Memory B cell (primary cell): ENCODE measurements around the gene SDK1.

Source experiments
- ATAC-seq: fragments of 150-1000 bp; cut with Tn5 transposase; 2 replicates; pipeline ENCODE4 v1.10.0; 2021; ENCODE audit warnings: low read depth, mild to moderate bottlenecking, moderate library complexity
- DNase-seq, 2 donors: peaks; one replicate each; pipeline ENCODE4 v3.0.0; 2022; ENCODE audit warnings: low spot score in 2 of 2
- H3K27ac Mint-ChIP-seq: one replicate; pipeline ENCODE4 v1.8.0; 2022; ENCODE audit warnings: mild to moderate bottlenecking, moderate library complexity, mixed read lengths
- H3K27me3 Mint-ChIP-seq: one replicate; pipeline ENCODE4 v1.8.0; 2022; ENCODE audit warnings: mixed read lengths
- H3K36me3 Mint-ChIP-seq: one replicate; pipeline ENCODE4 v1.8.0; 2022; ENCODE audit warnings: mild to moderate bottlenecking, mixed read lengths
- H3K4me1 Mint-ChIP-seq: one replicate; pipeline ENCODE4 v1.8.0; 2022; ENCODE audit warnings: mixed read lengths
- H3K4me3 Mint-ChIP-seq: one replicate; pipeline ENCODE4 v1.8.0; 2022; ENCODE audit warnings: mild to moderate bottlenecking, moderate library complexity, mixed read lengths
- H3K9me3 Mint-ChIP-seq: one replicate; pipeline ENCODE4 v1.8.0; 2022; ENCODE audit warnings: mixed read lengths

Gene SDK1

DNA sequence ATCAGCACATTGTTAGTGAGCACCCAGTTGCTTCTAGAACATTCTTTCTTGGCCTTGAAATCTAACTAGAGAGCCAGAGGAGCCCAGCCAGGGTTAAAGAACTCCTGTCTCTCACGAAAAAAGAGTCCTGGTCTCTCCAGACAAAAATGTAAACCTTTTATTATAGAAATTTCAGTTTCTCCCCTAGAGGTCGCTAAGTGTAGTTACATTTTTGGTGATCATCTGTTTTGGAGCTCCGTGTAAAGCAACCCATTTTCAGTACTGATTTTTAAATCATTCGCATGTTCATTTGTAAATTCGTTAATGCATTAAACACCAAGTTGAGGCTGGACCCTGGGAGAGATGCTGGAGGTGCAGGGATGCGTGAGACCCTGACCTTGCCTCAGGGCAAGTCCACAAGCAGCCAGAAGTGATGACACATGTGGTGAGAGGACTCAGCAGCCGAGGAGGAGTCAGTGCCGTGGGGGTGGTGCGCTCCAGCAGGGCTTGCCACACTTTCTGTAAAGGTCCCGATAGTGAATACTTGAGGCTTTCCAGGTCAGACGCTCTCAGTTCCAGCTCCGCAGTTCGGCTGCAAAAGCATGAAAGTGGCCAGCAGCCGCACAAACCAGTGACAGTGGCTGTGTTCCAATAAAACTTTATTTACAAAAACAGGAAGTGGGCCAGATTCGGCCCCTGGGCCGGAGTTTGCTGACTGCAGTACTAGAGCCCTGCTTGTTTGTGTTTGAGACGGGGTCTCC lies 802.5 kb downstream of the SDK1 start:
- Mint-ChIP-seq H3K27me3 (peaks cover 8% of the 10 kb centered on the region), H3K27ac (no peak overlapping the region), H3K36me3 (no peaks in the 10 kb centered on the region), H3K9me3 (no peaks in the 10 kb centered on the region), H3K4me3 (no peak overlapping the region), H3K4me1 (no peaks in the 10 kb centered on the region)
- DNase-seq (no peak), ATAC-seq (no peak)

GRCh38 chr7:4107839-4108238 lies 806.8 kb downstream of the SDK1 start:
- DNase-seq = no peak
- no peak for ATAC-seq
- H3K4me3 Mint-ChIP-seq = no peak overlapping the region
- H3K27me3 Mint-ChIP-seq = peaks cover 2% of the 10 kb centered on the region
- no peaks in the 10 kb centered on the region for H3K4me1 Mint-ChIP-seq
- H3K9me3 Mint-ChIP-seq = no peaks in the 10 kb centered on the region
- H3K27ac Mint-ChIP-seq = no peak overlapping the region
- no peaks in the 10 kb centered on the region for H3K36me3 Mint-ChIP-seq

GRCh38 chr7:4108951-4109350 lies 807.9 kb downstream of the SDK1 start:
- H3K27ac Mint-ChIP-seq = no peak overlapping the region
- H3K36me3 Mint-ChIP-seq = no peaks in the 10 kb centered on the region
- H3K27me3 Mint-ChIP-seq = peaks cover 2% of the 10 kb centered on the region
- no peaks in the 10 kb centered on the region for H3K9me3 Mint-ChIP-seq
- no peaks in the 10 kb centered on the region for H3K4me1 Mint-ChIP-seq
- H3K4me3 Mint-ChIP-seq = no peak overlapping the region
- DNase-seq (no peak), ATAC-seq (no peak)

GRCh38 chr7:4109481-4110110 lies 808.5 kb downstream of the SDK1 start:
- no peak for DNase-seq
- Mint-ChIP-seq H3K4me1 (no peaks in the 10 kb centered on the region), H3K9me3 (no peaks in the 10 kb centered on the region), H3K36me3 (no peaks in the 10 kb centered on the region), H3K27ac (no peak overlapping the region), H3K4me3 (no peak overlapping the region), H3K27me3 (peaks cover 2% of the 10 kb centered on the region)
- ATAC-seq = no peak

- Mint-ChIP-seq H3K4me1 (no peaks in the 10 kb centered on the region), H3K27ac (no peak overlapping the region)
- no peak for ATAC-seq
These were observed 809.4 kb downstream of the SDK1 start for GRCh38 chr7:4110438-4110837.

GRCh38 chr7:4111166-4111565 lies 810.1 kb downstream of the SDK1 start:
- H3K4me1 Mint-ChIP-seq = no peaks in the 10 kb centered on the region
- no peaks in the 10 kb centered on the region for H3K9me3 Mint-ChIP-seq
- peaks cover 2% of the 10 kb centered on the region for H3K27me3 Mint-ChIP-seq
- H3K36me3 Mint-ChIP-seq = no peaks in the 10 kb centered on the region
- H3K27ac Mint-ChIP-seq = no peak overlapping the region
- H3K4me3 Mint-ChIP-seq = no peak overlapping the region
- DNase-seq (no peak), ATAC-seq (no peak)

More at GRCh38 chr7:4110438-4110837, 809.4 kb downstream of the SDK1 start:
- Mint-ChIP-seq H3K4me3 (no peak overlapping the region), H3K36me3 (no peaks in the 10 kb centered on the region), H3K27me3 (peaks cover 2% of the 10 kb centered on the region), H3K9me3 (no peaks in the 10 kb centered on the region)
- no peak for DNase-seq

DNA sequence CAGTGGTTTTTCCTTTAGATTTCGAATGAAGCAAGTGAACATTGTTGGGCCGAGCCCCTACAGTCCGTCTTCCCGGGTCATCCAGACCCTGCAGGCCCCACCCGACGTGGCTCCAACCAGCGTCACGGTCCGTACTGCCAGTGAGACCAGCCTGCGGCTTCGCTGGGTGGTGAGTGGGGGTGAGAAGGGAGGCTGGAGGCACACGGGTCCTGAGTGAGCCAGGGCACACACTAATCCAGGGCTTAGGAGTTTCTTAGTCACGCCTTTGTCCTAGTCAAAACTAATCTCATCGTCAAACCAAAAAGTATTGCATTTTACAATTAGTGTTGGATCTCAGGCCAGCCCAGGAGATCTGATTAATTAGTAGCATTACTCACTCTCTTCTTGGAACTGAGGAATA lies 812.2 kb downstream of the SDK1 start:
- H3K9me3 Mint-ChIP-seq = no peaks in the 10 kb centered on the region
- no peaks in the 10 kb centered on the region for H3K4me1 Mint-ChIP-seq
- ATAC-seq (no peak), DNase-seq (no peak)
- no peak overlapping the region for H3K4me3 Mint-ChIP-seq
- no peak overlapping the region for H3K27ac Mint-ChIP-seq
- no peaks in the 10 kb centered on the region for H3K36me3 Mint-ChIP-seq
- H3K27me3 Mint-ChIP-seq = no peaks in the 10 kb centered on the region

DNA sequence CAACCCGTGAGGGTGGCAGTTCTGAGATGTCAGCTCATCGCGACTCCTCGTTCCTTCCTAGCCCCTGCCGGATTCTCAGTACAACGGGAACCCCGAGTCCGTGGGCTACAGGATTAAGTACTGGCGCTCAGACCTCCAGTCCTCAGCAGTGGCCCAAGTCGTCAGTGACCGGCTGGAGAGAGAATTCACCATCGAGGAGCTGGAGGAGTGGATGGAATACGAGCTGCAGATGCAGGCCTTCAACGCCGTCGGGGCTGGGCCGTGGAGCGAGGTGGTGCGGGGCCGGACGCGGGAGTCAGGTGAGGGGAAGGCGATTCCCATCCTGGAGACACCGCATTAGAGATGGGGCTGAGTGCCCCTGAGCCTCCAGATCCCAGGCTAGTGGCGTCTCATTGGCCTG lies 812.9 kb downstream of the SDK1 start:
- Mint-ChIP-seq H3K36me3 (no peaks in the 10 kb centered on the region), H3K4me1 (no peaks in the 10 kb centered on the region), H3K27ac (no peak overlapping the region), H3K9me3 (peaks cover 3% of the 10 kb centered on the region), H3K27me3 (no peaks in the 10 kb centered on the region), H3K4me3 (no peak overlapping the region)
- DNase-seq = no peak
- ATAC-seq = no peak

DNA sequence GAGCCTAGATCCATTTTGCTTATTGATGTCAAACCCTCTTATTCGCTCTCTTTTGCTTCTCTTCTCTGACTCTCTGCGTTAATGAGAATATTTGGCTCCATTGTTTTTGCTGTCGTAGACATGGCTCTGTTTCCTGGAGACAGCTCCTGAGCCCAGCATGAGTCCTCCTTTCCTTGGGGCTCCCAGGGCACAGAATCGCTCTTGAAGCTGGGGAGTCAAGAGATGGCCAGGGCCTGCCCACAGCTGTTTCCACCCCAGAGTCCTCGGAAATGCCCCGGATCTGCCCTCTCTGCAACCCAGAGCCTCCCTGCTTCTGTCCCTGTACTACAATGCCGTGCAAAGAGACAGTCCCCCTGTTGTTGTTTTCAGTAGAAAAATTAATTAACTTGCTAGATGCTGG lies 814.4 kb downstream of the SDK1 start:
- Mint-ChIP-seq H3K4me1 (no peaks in the 10 kb centered on the region), H3K27ac (no peak overlapping the region)
- no peak for ATAC-seq

DNA sequence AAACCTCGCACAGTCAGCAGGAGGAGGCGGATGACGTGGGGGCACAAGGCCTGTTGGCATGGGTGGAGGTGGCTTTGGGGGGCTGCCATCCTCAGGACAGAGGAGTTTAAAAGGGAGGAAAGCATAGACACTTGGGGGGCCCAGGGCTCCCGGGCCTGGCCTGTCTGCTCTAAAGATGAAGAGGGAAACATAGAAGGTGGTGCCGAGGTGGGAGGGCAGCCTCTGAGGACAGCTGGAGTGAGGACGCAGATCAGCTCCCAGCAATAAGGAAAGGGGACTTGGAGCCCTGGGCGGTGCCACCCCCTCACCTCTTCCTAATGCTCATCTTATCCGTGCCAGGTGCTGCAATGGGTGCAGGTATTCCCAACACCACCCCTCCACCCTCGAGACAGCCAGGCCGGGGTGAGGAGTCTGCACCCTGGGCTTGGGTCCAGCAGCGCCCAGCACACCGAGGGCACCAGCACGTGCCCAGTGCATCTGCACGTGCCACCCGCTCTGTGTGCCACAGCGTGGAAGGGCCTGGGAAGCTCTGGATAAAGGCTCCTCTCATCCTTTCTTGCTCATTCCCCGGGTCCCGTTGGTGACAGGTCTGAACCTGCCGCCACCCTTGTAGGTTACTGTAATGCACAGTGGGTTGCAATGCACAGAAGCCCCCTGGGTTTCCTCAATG lies 815.0 kb downstream of the SDK1 start:
- Mint-ChIP-seq H3K4me3 (no peak overlapping the region), H3K27ac (no peak overlapping the region), H3K36me3 (no peaks in the 10 kb centered on the region), H3K4me1 (no peaks in the 10 kb centered on the region), H3K9me3 (peaks cover 7% of the 10 kb centered on the region), H3K27me3 (no peaks in the 10 kb centered on the region)
- DNase-seq = no peak
- no peak for ATAC-seq

More for the DNA sequence above, 814.4 kb downstream of the SDK1 start:
- Mint-ChIP-seq H3K9me3 (peaks cover 7% of the 10 kb centered on the region), H3K36me3 (no peaks in the 10 kb centered on the region), H3K4me3 (no peak overlapping the region), H3K27me3 (no peaks in the 10 kb centered on the region)
- DNase-seq = no peak

GRCh38 chr7:4119848-4120247 lies 818.8 kb downstream of the SDK1 start:
- Mint-ChIP-seq H3K4me3 (no peak overlapping the region), H3K36me3 (peaks cover 5% of the 10 kb centered on the region), H3K9me3 (peaks cover 15% of the 10 kb centered on the region), H3K27me3 (peaks cover 6% of the 10 kb centered on the region), H3K4me1 (no peaks in the 10 kb centered on the region), H3K27ac (no peak overlapping the region)
- ATAC-seq = no peak
- DNase-seq = no peak

GRCh38 chr7:4123346-4123745 lies 822.3 kb downstream of the SDK1 start:
- peaks cover 20% of the 10 kb centered on the region for H3K9me3 Mint-ChIP-seq
- H3K36me3 Mint-ChIP-seq = peaks cover 10% of the 10 kb centered on the region
- H3K27ac Mint-ChIP-seq = no peak overlapping the region
- no peaks in the 10 kb centered on the region for H3K4me1 Mint-ChIP-seq
- DNase-seq = no peak
- peaks cover 11% of the 10 kb centered on the region for H3K27me3 Mint-ChIP-seq
- no peak for ATAC-seq
- no peak overlapping the region for H3K4me3 Mint-ChIP-seq

GRCh38 chr7:4123823-4124222 lies 822.8 kb downstream of the SDK1 start:
- Mint-ChIP-seq H3K36me3 (peaks cover 10% of the 10 kb centered on the region), H3K4me3 (no peak overlapping the region), H3K27me3 (peaks cover 11% of the 10 kb centered on the region), H3K4me1 (no peaks in the 10 kb centered on the region), H3K9me3 (peaks cover 17% of the 10 kb centered on the region), H3K27ac (no peak overlapping the region)
- DNase-seq (no peak), ATAC-seq (no peak)

- Mint-ChIP-seq H3K4me1 (no peaks in the 10 kb centered on the region), H3K9me3 (peaks cover 17% of the 10 kb centered on the region), H3K27me3 (peaks cover 11% of the 10 kb centered on the region), H3K36me3 (peaks cover 10% of the 10 kb centered on the region), H3K27ac (no peak overlapping the region), H3K4me3 (no peak overlapping the region)
- ATAC-seq (no peak), DNase-seq (no peak)
These were observed 823.8 kb downstream of the SDK1 start for GRCh38 chr7:4124556-4125477.
